Measurements from ENCODE around the gene TBCEL. TPM values are rescaled to one million over a fixed set of nuclear protein-coding genes. Genes with fewer than 3 reads are reported as not detected.

The TBCEL gene
- total RNA-seq, 4 donors from 2014 or later, result 5.4 to 15.2 (median 8.4) TPM

- Histone ChIP-seq H3K27me3 (peaks cover 0 to 4% (median 0%) of the 10 kb centered on the region in 3 donors), H3K4me1 (no peaks in the 10 kb centered on the region), H3K4me3 (no peak overlapping the region), H3K36me3 (no peaks in the 10 kb centered on the region), H3K27ac (no peak overlapping the region), H3K9me3 (no peaks in the 10 kb centered on the region)
- TF ChIP-seq POLR2A (IDR thresholded peaks at IDR 0.05) (no peak), CTCF (IDR thresholded peaks at IDR 0.05 in 4 of 5, conservative IDR thresholded peaks at IDR 0.05 in 1 of 5) (no peak)
- in situ Hi-C loops (cut with MboI; ENCODE audit: low sequenced_read_pairs in 4 of 4), result no loop called here
- ATAC-seq (no peak), DNase-seq (no peak)
- intact Hi-C loops (cut with DNase I; ENCODE audit: low total_unique reads), result no loop called here
Measured at GRCh38 chr11:120998581-120998980, 25.3 kb upstream of the TBCEL start.

GRCh38 chr11:121004206-121004840 lies 19.6 kb upstream of the TBCEL start:
- Histone ChIP-seq H3K9me3 (no peaks in the 10 kb centered on the region), H3K27me3 (no peaks in the 10 kb centered on the region), H3K4me1 (no peaks in the 10 kb centered on the region), H3K4me3 (no peak overlapping the region), H3K27ac (no peak overlapping the region), H3K36me3 (no peaks in the 10 kb centered on the region)
- intact Hi-C loops (cut with DNase I; ENCODE audit: low total_unique reads) (no loop called here), in situ Hi-C loops (cut with MboI; ENCODE audit: low sequenced_read_pairs in 4 of 4) (no loop called here)
- DNase-seq (no peak), ATAC-seq (no peak)
- TF ChIP-seq CTCF (IDR thresholded peaks at IDR 0.05 in 4 of 5, conservative IDR thresholded peaks at IDR 0.05 in 1 of 5) (no peak), POLR2A (IDR thresholded peaks at IDR 0.05) (no peak)

- H3K9me3 ChIP-seq, result no peaks in the 10 kb centered on the region
- in situ Hi-C loops (cut with MboI; ENCODE audit: low sequenced_read_pairs in 4 of 4), result no loop called here
- TF ChIP-seq POLR2A (IDR thresholded peaks at IDR 0.05) (no peak), CTCF (IDR thresholded peaks at IDR 0.05 in 4 of 5, conservative IDR thresholded peaks at IDR 0.05 in 1 of 5) (no peak)
Measured at GRCh38 chr11:121006922-121007321, 17.0 kb upstream of the TBCEL start.

GRCh38 chr11:121008551-121008950 lies 15.4 kb upstream of the TBCEL start:
- no peaks in the 10 kb centered on the region for H3K9me3 ChIP-seq
- H3K4me1 ChIP-seq, result no peaks in the 10 kb centered on the region
- TF ChIP-seq CTCF (IDR thresholded peaks at IDR 0.05 in 4 of 5, conservative IDR thresholded peaks at IDR 0.05 in 1 of 5) (no peak), POLR2A (IDR thresholded peaks at IDR 0.05) (no peak)
- in situ Hi-C loops (cut with MboI; ENCODE audit: low sequenced_read_pairs in 4 of 4), result no loop called here
- no peaks in the 10 kb centered on the region for H3K36me3 ChIP-seq
- H3K4me3 ChIP-seq, result no peak overlapping the region
- H3K27me3 ChIP-seq, result no peaks in the 10 kb centered on the region
- H3K27ac ChIP-seq, result no peak overlapping the region
- intact Hi-C loops (cut with DNase I; ENCODE audit: low total_unique reads), result no loop called here
- no peak for ATAC-seq
- DNase-seq, result no peak

More at GRCh38 chr11:121006922-121007321, 17.0 kb upstream of the TBCEL start:
- H3K27me3 ChIP-seq, result no peaks in the 10 kb centered on the region
- no peak overlapping the region for H3K27ac ChIP-seq
- no peaks in the 10 kb centered on the region for H3K4me1 ChIP-seq
- ATAC-seq, result no peak
- intact Hi-C loops (cut with DNase I; ENCODE audit: low total_unique reads), result no loop called here
- H3K4me3 ChIP-seq, result no peak overlapping the region
- no peaks in the 10 kb centered on the region for H3K36me3 ChIP-seq
- DNase-seq, result no peak

GRCh38 chr11:121012091-121012490 lies 11.8 kb upstream of the TBCEL start:
- DNase-seq (no peak), ATAC-seq (no peak)
- TF ChIP-seq CTCF (IDR thresholded peaks at IDR 0.05 in 4 of 5, conservative IDR thresholded peaks at IDR 0.05 in 1 of 5) (no peak), POLR2A (IDR thresholded peaks at IDR 0.05) (no peak)
- in situ Hi-C loops (cut with MboI; ENCODE audit: low sequenced_read_pairs in 4 of 4), result no loop called here
- Histone ChIP-seq H3K4me3 (no peak overlapping the region), H3K36me3 (no peaks in the 10 kb centered on the region), H3K9me3 (no peaks in the 10 kb centered on the region), H3K4me1 (no peaks in the 10 kb centered on the region), H3K27me3 (no peaks in the 10 kb centered on the region), H3K27ac (no peak overlapping the region)
- intact Hi-C loops (cut with DNase I; ENCODE audit: low total_unique reads), result no loop called here

All from gastrocnemius medialis (tissue), 4 donors.